T1000 (cell line): Measurements from ENCODE around the gene PKD1L1.
"Not testable (repeated sequence)": the region's sequence is repeated elsewhere in the genome, so short reads cannot be mapped to it uniquely, and the experiment has no call there.

Source experiments
- DNase-seq: peaks from one replicate; lab custom pipeline; 2025; ENCODE audit warnings: mixed read lengths; lab: John Stamatoyannopoulos, UW

PKD1L1 gene, protein sequence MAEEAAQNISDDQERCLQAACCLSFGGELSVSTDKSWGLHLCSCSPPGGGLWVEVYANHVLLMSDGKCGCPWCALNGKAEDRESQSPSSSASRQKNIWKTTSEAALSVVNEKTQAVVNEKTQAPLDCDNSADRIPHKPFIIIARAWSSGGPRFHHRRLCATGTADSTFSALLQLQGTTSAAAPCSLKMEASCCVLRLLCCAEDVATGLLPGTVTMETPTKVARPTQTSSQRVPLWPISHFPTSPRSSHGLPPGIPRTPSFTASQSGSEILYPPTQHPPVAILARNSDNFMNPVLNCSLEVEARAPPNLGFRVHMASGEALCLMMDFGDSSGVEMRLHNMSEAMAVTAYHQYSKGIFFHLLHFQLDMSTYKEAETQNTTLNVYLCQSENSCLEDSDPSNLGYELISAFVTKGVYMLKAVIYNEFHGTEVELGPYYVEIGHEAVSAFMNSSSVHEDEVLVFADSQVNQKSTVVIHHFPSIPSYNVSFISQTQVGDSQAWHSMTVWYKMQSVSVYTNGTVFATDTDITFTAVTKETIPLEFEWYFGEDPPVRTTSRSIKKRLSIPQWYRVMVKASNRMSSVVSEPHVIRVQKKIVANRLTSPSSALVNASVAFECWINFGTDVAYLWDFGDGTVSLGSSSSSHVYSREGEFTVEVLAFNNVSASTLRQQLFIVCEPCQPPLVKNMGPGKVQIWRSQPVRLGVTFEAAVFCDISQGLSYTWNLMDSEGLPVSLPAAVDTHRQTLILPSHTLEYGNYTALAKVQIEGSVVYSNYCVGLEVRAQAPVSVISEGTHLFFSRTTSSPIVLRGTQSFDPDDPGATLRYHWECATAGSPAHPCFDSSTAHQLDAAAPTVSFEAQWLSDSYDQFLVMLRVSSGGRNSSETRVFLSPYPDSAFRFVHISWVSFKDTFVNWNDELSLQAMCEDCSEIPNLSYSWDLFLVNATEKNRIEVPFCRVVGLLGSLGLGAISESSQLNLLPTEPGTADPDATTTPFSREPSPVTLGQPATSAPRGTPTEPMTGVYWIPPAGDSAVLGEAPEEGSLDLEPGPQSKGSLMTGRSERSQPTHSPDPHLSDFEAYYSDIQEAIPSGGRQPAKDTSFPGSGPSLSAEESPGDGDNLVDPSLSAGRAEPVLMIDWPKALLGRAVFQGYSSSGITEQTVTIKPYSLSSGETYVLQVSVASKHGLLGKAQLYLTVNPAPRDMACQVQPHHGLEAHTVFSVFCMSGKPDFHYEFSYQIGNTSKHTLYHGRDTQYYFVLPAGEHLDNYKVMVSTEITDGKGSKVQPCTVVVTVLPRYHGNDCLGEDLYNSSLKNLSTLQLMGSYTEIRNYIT (N-terminal part only)

DNA sequence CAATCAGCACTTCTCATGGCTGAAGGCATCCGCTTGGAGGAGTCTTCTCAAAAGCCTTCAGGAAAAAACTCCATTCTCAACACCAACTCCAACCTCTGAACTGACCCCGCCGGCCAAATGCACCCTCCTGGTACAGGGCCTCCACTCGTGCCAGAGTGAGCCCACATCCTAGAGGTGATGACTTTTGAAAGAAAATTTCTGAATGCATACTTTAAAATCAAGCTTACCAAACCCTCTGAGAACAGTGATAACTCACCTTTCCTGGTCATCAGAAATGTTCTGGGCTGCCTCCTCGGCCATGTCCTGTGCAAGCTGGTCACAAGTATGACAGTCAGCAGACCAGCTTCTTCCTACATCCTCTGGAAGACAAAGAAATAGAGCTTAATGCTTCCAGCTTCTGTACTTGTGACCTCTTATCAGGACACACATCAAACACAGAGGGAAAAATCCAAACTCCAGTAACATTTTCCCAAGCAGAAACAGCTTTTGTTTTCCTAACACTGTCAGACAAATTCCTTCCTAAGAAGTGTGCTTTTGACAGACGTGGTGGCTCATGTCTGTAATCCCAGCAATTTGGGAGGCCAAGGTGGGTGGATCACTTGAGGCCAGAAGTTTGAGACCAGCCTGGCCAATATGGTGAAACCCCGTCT lies at the start of gene PKD1L1:
PKD1L1 (minus strand) TSS at position 326 of the 650 bp plus-strand sequence; CDS start at position 300, 26 bp downstream.
- DNase-seq = no peak

DNA sequence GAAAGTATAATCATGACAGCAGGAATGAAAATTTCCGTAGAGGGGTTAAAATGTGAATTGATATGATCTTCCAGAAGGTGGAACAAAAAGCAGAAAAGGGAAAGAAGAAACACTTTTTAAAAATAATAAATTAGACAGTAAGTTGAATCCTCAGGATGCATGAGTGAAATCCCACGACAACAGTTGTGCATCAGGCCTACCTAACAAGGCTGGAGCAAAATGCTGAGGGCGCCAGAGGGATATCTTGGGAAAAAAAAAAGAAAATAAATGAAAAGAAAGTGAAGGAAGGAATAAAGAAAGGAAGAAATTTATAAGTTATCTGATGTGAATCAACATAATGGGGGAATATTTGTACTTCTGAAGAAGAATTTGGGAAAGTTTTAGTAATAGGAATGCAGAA lies 44.2 kb upstream of the PKD1L1 start:
- no peak for DNase-seq

DNA sequence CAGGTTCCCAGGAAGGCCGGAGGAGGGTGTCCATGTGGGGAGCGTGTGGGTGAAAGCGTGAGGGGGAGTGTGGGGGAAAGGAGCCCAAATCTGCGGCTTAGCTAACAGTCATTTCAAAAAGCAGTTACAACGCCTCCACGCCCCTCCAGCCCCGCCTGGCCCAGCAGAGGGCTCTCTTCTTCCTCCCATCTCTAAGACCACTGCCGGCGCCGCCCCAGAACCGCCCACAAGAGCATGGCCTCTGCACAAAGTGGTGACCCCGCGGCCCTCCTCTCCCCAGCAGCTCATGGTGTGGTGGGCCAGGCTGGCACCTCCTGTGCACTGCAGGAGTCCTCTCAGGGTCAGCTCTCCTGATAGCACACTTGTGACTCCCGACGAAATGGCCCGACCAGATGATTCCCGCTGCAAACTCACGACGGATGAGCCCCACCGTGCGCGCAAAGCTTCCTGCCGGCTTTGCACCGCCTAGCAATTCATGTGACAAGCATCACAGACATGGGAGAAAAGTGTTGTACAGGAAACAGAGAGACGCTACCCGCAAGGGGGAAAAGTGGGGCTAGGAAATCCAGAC lies 43.6 kb upstream of the PKD1L1 start:
- no peak for DNase-seq

DNA sequence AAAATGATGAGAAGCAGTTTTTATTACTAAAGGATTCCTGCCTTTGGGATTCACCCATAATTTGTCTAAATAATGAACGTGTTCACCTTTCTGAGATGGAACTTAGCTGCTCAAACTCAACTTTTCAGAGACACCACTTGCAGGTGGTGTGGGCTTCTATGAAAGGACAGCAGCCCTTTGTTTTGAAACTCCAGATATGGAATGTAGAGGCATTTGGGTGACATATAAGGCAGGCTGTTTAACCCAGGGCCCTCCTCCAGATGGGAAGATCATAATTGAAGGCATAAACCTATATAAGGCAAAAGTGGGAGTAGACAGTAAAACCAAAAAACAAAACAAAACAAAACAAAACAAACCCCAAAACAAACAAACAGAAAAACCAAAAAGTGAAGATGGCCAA lies 43.0 kb upstream of the PKD1L1 start:
- DNase-seq = no peak

DNA sequence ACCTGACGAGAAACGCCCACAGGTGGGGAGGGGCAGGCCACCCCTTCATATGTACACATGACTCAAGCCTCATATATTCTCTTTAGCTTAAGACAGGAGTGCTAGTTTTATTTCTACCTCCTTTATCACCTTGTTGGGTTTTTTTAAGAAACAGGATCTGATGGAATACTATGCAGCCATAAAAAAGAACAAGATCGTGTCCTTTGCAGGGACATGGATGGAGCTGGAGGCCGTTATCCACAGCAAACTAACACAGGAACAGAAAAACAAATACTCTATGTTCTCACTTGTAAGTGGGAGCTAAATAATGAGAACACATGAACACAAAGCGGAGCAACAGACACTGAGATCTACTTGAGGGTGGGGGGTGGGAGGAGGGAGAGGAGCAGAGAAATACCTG lies 42.3 kb upstream of the PKD1L1 start:
- no peak for DNase-seq

DNA sequence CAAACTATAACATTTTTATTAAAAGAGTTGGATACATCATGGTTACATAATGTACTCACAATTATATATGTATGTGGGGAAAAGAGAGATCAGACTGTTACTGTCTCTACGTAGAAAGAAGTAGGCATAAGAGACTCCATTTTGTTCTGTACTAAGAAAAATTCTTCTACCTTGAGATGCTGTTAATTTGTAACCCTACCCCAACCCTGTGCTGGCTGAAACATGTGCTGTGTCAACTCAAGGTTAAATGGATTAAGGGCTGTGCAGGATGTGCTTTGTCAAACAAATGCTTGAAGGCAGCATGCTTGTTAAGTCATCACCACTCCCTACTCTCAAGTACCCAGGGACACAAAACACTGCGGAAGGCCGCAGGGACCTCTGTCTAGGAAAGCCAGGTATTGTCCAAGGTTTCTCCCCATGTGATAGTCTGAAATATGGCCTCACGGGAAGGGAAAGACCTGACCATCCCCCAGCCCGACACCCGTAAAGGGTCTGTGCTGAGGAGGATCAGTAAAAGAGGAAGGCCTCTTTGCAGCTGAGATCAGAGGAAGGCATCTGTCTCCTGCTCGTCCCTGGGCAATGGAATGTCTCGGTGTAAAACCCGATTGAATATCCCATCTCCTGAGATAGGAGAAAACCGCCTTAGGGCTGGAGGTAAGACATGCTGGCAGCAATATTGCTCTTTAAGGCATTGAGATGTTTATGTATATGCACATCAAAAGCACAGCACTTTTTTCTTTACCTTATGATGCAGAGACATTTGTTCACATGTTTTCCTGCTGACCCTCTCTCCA lies 41.5 kb upstream of the PKD1L1 start:
- DNase-seq = not testable (repeated sequence)

DNA sequence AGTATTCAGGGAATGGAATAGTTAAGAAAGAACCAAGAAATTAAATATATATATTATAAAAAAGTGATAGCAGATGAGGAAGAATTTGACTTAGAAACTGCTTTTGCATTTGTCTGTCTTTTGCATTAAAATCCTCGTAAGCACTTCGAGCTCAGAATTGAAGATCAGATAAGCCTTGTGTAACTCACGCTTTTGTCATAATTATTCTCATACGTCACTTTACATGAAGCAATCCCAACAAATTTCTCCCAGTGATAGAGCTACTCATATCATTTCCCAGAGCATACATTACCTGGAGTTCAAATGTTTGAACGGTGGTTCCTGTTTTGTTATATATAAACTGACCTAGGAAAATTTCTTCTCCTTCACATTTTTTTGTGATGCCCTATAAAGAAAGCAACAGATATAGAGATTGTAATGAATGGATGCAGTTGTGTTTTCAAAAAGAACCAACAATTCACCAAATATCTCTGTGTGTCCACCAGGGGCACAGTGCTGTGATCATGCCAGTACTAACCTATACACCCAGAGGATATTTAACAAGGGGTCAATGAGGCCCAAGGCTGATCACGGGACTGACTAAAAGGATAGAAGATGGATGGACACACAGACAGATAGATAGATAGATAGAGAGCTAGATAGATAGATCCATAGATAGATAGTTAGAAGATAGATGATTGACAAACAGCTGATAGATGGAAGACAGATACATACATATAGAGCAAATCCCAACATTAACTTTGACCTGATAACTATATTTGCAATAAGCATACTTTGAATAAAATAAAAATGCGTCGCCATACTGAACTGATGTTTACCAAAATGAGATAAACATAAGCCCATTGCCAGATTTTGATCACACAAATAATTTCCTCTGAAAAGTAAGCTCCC lies 40.5 kb upstream of the PKD1L1 start:
- DNase-seq = no peak

DNA sequence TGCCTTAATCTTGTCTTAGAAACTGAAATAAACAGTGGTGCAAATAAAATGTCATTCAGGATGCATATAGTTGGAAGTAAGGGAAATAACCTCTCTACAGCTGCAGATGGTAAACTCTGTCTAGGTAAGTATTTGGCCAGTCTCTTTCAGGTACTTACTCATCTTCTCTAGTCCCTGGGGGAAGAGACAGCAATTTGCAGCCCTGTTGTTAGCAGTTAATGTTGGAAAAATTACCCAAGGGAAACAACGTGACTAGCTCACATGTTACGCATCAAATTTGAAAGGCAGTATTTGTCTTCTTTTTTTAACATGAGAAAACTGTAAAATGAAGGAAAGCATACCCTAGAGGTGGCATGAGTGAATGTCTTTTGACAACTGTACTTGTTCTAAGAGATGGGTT lies 34.3 kb upstream of the PKD1L1 start:
- DNase-seq = no peak

DNA sequence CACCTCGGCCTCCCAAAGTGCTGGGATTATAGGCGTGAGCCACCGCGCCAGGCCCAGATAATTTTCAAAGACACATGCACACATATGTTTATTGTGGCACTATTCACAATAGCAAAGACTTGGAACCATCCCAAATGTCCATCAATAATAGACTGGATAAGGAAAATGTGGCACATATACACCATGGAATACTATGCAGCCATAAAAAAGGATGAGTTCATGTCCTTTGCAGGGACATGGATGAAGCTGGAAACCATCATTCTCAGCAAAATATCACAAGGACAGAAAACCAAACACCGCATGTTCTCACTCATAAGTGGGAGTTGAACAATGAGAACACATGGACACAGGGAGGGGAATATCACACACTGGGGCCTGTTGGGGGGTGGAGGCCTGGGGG lies 32.4 kb upstream of the PKD1L1 start:
- DNase-seq = not testable (repeated sequence)

DNA sequence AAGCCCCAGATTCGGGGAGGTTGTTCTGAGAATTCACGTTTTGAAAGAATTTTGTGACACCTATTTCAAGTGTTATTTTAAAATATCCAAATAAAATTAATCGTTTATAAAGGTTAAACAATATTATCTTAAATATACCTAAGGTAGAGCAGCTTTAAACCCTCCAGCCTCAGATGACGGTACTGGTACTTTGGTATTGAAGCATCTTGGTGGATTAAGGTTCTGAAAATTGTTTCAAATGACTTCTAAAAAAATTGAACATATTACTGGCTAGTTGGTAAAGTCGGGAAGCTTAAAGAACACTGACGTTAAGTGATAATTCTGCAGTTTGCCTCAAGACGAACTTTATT lies 31.5 kb upstream of the PKD1L1 start:
- DNase-seq = no peak

DNA sequence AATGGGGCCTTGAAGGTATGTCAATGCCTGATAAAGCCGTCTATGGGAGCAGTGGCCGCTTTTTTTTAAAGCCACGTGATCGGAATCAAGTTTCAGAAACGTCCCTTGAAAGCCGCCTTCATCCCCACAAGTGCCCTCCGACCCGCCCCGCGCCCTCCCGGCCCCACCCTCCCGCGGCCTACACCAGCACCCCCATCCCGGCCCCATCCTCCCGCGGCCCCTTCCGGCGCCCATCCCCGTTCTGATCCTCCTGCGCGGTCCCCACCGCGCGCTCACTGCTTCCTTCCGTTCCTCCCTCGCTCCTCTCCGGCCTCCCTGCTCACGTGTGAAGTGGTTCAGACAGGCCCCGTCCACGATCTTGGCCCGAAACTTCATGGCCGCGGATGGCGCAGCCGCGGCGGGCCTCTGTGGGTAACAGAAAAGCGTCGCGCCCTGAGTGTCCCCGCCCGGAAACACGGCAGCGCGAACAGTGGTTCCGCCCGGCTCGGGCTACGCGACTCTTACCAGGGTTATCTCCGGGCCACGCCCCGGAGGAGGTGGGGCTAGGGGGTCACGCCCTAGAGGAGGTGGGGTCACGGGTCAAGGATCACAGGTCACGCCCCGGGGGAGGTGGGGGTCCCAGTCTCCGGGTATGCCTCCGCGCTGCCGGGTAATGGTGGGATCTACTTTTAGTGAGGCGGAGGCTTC lies 31.0 kb upstream of the PKD1L1 start, which contains the start of gene HUS1:
HUS1 (minus strand) TSS at position 471 of the 687 bp plus-strand sequence; CDS start at position 375, 96 bp downstream.
- DNase-seq = peak; percentile 83

DNA sequence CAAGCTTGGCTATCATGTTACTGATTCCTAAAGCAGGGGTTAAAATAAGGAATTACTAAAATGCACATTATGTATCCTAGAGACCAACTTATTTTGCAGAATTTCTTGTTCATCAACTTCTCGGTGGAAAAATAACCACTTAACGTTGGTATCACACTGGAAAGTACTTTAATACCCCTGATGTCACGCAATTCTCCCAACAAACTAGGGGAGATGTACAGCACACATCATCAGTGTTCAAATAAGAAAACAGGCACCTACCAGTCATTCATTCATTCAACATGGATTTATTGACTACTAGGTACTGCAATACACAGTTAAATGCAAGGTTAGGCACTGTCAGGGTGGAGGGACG lies 30.5 kb upstream of the PKD1L1 start:
- DNase-seq = no peak

DNA sequence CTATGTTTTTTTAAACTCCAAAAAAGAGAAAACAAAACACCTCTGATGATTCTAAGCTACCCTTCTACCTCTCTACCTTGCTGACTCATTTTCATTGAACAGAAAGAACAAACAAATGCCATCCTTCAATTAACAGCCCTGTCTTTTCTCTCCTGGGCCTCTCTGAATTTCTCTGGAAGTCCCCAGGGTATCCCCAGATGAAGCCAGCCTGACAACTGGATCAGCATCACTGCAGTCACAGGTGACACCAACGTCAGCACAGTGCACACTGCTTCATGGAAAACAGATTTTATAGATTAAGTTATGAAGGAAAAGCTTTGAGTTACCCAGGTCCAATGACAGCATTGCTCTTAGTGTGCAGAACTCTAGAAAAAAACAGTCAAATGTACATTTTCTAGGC lies 25.5 kb upstream of the PKD1L1 start:
- DNase-seq = no peak

DNA sequence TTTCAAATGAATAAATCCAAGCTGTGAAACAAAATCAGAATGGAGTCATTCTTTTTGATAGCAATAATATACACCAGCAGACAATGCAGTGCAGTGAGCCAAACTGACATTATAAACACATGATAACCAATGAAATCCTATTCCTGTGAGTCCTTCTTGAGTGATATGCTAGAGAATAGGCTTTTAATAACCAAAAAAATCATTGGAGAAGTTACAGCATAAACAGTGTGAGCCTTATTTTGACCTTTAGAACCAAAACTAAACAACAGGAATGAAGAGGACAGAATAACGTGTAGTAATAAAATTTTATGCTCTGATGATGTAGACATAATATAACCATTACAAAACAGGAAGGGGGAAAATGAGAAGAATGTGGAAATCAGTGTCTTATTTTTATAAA lies 22.5 kb upstream of the PKD1L1 start:
- DNase-seq = no peak

DNA sequence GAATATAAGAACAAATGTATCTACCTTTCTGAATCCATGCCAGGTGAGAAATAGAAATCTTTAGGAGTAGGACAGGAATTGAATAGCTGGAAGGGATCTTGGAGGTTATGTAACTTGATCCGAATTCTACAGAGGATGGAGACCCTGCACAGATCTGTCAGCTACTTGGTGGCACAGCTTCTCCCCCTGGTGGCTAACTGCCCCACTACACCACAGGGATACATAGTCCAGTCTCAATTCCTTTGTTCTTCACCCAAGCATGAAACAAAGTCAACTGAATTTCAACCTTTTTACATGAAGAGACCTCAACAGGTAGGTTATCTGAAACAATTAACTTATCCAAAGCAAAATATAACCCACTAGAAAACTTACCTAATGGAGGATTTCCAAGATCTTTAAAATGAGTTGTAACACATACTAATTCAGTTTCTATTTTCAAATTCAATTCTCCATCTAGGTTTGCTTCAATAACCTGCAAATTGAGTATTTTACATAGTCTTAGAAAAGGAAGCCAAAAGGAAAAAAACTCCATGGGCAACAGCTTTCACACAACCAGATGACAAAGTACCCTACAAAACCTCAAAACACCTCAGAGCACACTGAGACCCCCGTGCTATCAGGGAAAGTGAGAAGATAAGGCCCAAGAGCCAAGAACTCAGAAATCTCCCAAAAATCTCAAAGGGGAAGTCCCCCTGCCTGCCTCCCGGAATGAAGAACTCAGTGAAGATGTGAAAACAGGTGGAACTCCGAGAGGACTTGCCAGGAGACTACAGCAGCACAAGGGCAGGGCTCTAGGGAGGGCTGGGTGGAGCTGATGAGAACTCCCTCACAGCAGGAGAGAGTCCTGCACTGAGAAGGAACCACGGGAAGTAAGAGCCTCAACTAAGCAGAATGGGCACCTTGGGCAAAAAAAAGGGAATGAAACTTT lies 20.8 kb upstream of the PKD1L1 start:
- DNase-seq = no peak

DNA sequence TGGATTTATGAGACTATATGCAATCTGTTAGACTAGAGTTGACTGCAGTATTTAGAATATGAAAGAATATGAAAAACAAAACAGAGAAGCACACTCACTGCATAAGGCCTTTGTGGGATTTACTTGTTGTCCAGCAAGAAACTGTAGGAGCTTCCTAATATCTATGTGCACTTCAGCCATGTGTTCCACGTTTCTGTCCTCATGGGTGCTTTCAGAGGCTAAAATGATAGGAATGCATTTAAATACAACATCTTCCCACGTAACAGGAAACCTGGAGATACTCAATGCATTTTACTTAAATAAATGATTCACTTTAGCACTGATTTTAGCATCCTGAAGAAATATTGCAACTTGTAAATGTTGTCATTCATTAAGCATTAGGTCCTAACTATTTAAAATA lies 19.4 kb upstream of the PKD1L1 start:
- DNase-seq = no peak

DNA sequence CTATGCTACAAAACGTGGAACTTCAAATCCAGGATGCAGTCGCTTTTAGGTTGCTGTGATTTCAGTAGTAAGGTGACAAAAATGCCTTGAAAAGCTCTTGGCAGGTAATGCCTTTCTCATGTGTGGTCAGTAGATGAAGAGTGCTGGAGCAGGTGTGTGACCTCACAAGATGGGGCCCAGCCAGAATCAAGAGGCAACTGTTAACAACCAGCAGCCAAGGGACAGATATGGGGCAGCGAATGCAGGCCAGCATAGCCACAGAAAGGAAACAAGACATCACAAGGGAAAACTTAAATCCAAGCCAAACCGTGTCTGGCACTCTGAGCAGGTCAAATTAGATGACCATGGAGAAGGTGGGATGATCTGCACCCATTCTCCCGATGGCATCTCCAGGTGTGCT lies 18.9 kb upstream of the PKD1L1 start:
- DNase-seq = no peak

DNA sequence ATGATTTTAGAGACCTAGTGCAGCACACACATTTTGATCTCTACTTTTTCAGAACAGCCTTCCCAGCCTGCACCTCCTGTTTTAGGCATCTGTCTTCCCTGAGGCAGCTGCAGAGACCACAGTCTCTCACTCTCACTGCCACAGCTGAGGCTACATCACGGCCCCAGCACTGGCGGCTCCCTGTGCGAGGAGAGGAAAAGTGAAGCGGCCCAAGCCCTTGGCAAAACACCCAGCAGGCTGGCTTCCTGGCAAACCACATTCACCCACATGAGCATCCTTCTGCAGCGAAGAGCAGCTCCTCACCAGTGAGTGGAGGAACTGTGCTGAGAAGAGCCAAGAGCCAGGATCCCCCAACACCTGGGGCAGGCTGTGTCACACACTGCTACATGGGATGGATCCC lies 17.2 kb upstream of the PKD1L1 start:
- DNase-seq = no peak
